CD4-positive, alpha-beta T cell (primary cell): ENCODE results near the gene PMS2. TPM values are rescaled to one million over a fixed set of nuclear protein-coding genes. Genes with fewer than 3 reads are reported as not detected.
A peak's percentile ranks its signal among the peaks of the same experiment; 100 is the strongest.

Experiments
- ATAC-seq: fragments of 200-7000 bp; cut with Tn5 transposase; one replicate; pipeline ENCODE4 v1.10.0; 2022; ENCODE audit warnings: mild to moderate bottlenecking; ENCODE audit not compliant: poor library complexity
- CTCF ChIA-PET: fragments of 350-600 bp; sonication (Branson Sonifier 250); formaldehyde crosslinking; loops from one replicate; lab custom pipeline; 2021; ENCODE audit warnings: antibody characterized with exemption, inconsistent platforms; lab: Charles Lee
- POLR2A ChIA-PET: fragments of 350-600 bp; sonication (Branson Sonifier 250); formaldehyde crosslinking; loops from one replicate; lab custom pipeline; 2021; ENCODE audit warnings: antibody characterized with exemption, inconsistent platforms; lab: Charles Lee
- DNase-seq, 14 experiments: peaks; one replicate each; pipeline ENCODE4 v3.0.0-alpha.2; 2013 to 2020; ENCODE audit warnings: mixed read lengths in 2 of 14
- H3K27ac ChIP-seq, 2 donors: one replicate each; pipeline versions ENCODE4 v1.5.1 to v1.7.0; 2013; ENCODE audit warnings: low read length in 2 of 2, low read depth in 1 of 2, mild to moderate bottlenecking in 1 of 2
- H3K27me3 ChIP-seq, 2 experiments: 1 replicate in 1 of 2; 2 replicates in 1 of 2; pipeline versions ENCODE4 v1.6.1 to v1.7.0; 2013; ENCODE audit warnings: low read length in 2 of 2, control low read depth in 1 of 2, mild to moderate bottlenecking in 1 of 2, moderate library complexity in 1 of 2; ENCODE audit not compliant: insufficient read depth in 2 of 2, control insufficient read depth in 1 of 2
- H3K36me3 ChIP-seq: one replicate; pipeline ENCODE4 v1.6.1; 2013; ENCODE audit warnings: low read length, control low read depth; ENCODE audit not compliant: insufficient read depth
- H3K4me1 ChIP-seq: one replicate; pipeline ENCODE4 v1.6.1; 2013; ENCODE audit warnings: low read length, control low read depth; ENCODE audit not compliant: insufficient read depth
- H3K4me3 ChIP-seq: one replicate; pipeline ENCODE4 v1.5.1; 2013; ENCODE audit warnings: mild to moderate bottlenecking, low read length, moderate library complexity
- H3K9me3 ChIP-seq, 2 experiments: 1 replicate in 1 of 2; 2 replicates in 1 of 2; pipeline versions ENCODE4 v1.6.1 to v1.7.0; 2013; ENCODE audit warnings: low read length in 2 of 2, mild to moderate bottlenecking in 2 of 2, control low read depth in 1 of 2, moderate library complexity in 1 of 2; ENCODE audit not compliant: control insufficient read depth in 1 of 2, insufficient read depth in 1 of 2
- H3K27ac Mint-ChIP-seq: one replicate; pipeline ENCODE4 v1.8.0; 2020; ENCODE audit warnings: mixed read lengths
- H3K27me3 Mint-ChIP-seq: one replicate; pipeline ENCODE4 v1.8.0; 2021; ENCODE audit warnings: mixed read lengths
- H3K36me3 Mint-ChIP-seq: one replicate; pipeline ENCODE4 v1.8.0; 2021; ENCODE audit warnings: low read depth, mixed read lengths
- H3K4me1 Mint-ChIP-seq: one replicate; pipeline ENCODE4 v1.8.0; 2021; ENCODE audit warnings: low read depth, mixed read lengths
- H3K4me3 Mint-ChIP-seq: one replicate; pipeline ENCODE4 v1.8.0; 2020; ENCODE audit warnings: mild to moderate bottlenecking, mixed read lengths
- H3K9me3 Mint-ChIP-seq: one replicate; pipeline ENCODE4 v1.8.0; 2020; ENCODE audit warnings: mixed read lengths
- intact Hi-C, 2 experiments: fragments of 100-400 bp; cut with DNase I in 1 of 2; cut with micrococcal nuclease in 1 of 2; formaldehyde crosslinking; loops; one replicate each; pipeline versions ENCODE4 v1.15.1 to v1.9.0; 2023 to 2025; cut with DNase I, micrococcal nuclease
- polyA plus RNA-seq, 2 donors: library from polyadenylated mRNA; unstranded; fragments of 120-200 nt; gene quantifications; one replicate each; pipeline ENCODE4 v1.2.1, GENCODE V29; 2013
- total RNA-seq, 174 experiments: library from RNA in 2 of 174; stranded (reverse) in 2 of 174; gene quantifications; one replicate each; pipeline ENCODE4 v1.2.3 and lab custom pipeline; 2021 to 2026
- TF ChIP-seq, protein P1 (sequence below): fragments of 200-600 bp; IDR thresholded peaks from one replicate; pipeline ENCODE4 v1.8.0; 2022; ENCODE audit warnings: antibody characterized with exemption, mild to moderate bottlenecking

Gene PMS2, protein sequence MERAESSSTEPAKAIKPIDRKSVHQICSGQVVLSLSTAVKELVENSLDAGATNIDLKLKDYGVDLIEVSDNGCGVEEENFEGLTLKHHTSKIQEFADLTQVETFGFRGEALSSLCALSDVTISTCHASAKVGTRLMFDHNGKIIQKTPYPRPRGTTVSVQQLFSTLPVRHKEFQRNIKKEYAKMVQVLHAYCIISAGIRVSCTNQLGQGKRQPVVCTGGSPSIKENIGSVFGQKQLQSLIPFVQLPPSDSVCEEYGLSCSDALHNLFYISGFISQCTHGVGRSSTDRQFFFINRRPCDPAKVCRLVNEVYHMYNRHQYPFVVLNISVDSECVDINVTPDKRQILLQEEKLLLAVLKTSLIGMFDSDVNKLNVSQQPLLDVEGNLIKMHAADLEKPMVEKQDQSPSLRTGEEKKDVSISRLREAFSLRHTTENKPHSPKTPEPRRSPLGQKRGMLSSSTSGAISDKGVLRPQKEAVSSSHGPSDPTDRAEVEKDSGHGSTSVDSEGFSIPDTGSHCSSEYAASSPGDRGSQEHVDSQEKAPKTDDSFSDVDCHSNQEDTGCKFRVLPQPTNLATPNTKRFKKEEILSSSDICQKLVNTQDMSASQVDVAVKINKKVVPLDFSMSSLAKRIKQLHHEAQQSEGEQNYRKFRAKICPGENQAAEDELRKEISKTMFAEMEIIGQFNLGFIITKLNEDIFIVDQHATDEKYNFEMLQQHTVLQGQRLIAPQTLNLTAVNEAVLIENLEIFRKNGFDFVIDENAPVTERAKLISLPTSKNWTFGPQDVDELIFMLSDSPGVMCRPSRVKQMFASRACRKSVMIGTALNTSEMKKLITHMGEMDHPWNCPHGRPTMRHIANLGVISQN
- total RNA-seq (10 to 100 TPM; 10.8 to 15.0 TPM), total RNA-seq (lab: John Stamatoyannopoulos, UW) (15.0 to 49.9 (median 34.5) reads per million in 172 experiments)
- polyA plus RNA-seq (2013, experiment 1 of 2) = 9.8 TPM
- 12.5 TPM for polyA plus RNA-seq (2013, experiment 2 of 2)

- Mint-ChIP-seq H3K27me3 (no peaks in the 10 kb centered on the region), H3K36me3 (peaks cover 28% of the 10 kb centered on the region), H3K27ac (peak within 1 kb of the TSS; percentile 97), H3K4me3 (peak within 1 kb of the TSS; percentile 99), H3K4me1 (peaks cover 39% of the 10 kb centered on the region), H3K9me3 (no peaks in the 10 kb centered on the region)
- TF ChIP-seq, protein P1, sequence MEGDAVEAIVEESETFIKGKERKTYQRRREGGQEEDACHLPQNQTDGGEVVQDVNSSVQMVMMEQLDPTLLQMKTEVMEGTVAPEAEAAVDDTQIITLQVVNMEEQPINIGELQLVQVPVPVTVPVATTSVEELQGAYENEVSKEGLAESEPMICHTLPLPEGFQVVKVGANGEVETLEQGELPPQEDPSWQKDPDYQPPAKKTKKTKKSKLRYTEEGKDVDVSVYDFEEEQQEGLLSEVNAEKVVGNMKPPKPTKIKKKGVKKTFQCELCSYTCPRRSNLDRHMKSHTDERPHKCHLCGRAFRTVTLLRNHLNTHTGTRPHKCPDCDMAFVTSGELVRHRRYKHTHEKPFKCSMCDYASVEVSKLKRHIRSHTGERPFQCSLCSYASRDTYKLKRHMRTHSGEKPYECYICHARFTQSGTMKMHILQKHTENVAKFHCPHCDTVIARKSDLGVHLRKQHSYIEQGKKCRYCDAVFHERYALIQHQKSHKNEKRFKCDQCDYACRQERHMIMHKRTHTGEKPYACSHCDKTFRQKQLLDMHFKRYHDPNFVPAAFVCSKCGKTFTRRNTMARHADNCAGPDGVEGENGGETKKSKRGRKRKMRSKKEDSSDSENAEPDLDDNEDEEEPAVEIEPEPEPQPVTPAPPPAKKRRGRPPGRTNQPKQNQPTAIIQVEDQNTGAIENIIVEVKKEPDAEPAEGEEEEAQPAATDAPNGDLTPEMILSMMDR = peak; percentile 23
- DNase-seq = peak; percentile 87 to 97 (median 93)
- intact Hi-C loops = loop anchor here in 1 of 2 experiments (1.0 kb wide), 1 partner anchor 17 kb away; no protein-coding TSS in a partner anchor
- peak within 1 kb of the TSS; percentile 73 to 85 for H3K27ac ChIP-seq
- CTCF ChIA-PET = interaction anchor here (0.9 to 1.9 kb wide), 5 partner anchors 12 to 316 kb away, joined by 3 to 8 read pairs (median 4); no protein-coding TSS in a partner anchor
- POLR2A ChIA-PET = interaction anchor here (0.8 to 1.8 kb wide), 9 partner anchors 9 to 186 kb away, joined by 3 to 7 read pairs (median 3); no protein-coding TSS in a partner anchor
- H3K27me3 ChIP-seq = no peaks in the 10 kb centered on the region
- peak; percentile 82 for ATAC-seq
- H3K4me3 ChIP-seq = peak within 1 kb of the TSS; percentile 89
- no peaks in the 10 kb centered on the region for H3K9me3 ChIP-seq
- peaks cover 5% of the 10 kb centered on the region for H3K36me3 ChIP-seq
- peaks cover 23% of the 10 kb centered on the region for H3K4me1 ChIP-seq
Measured at GRCh38 chr7:6008668-6009611, at the start of gene PMS2, which contains the start of gene AIMP2. Gene PMS2 (minus strand): TSS chr7:6009049. CDS start chr7:6009019, 30 bp downstream. Gene AIMP2 (plus strand): TSS chr7:6009272. CDS start chr7:6009364, 92 bp downstream.

DNA sequence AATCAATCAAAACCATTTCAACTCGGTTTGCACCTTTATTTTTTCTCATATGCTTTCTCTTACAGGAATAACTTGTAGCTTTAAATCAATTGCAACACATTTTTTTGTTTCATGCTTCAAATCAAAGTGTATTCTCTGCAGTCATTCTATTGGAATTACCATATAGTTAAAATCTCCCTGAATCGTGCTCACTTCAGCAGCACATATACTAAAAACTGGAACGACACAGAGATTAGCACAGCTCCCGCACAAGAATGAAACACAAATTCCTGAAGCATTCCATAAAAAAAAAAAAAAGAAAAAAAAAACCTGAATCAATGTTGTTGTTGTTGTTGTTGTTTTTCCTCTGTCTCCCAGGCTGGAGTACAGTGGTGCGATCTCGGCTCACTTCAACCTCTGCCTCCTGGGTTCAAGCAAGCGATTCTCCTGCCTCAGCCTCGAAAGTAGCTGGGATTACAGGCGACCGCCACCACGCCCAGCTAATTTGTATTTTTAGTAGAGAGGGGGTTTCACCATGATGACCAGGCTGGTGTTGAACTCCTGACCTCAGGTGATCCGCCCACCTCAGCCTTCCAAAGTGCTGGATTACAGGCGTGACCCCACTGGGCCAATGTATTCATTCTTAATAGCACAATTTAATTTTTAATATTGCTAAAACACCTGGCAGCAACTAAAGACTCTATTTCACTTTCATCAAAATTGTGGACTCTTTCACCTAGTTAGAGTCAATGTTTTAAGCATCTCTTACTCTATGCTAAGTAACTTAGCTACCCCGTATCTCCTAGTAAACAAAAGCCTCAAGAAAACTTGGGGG is 48.7 kb upstream of the PMS2 start:
- TF ChIP-seq, protein P1 = no peak
- peak overlapping the region; percentile 88 for H3K4me3 ChIP-seq

More for the DNA sequence above, 48.7 kb upstream of the PMS2 start:
- Mint-ChIP-seq H3K4me3 (peak overlapping the region; percentile 97), H3K4me1 (peaks cover 27% of the 10 kb centered on the region), H3K27me3 (no peaks in the 10 kb centered on the region), H3K9me3 (no peaks in the 10 kb centered on the region), H3K36me3 (peaks cover 22% of the 10 kb centered on the region), H3K27ac (peak overlapping the region; percentile 87)
- Histone ChIP-seq H3K27ac (peak overlapping the region in 1 of 2 donors; percentile 79), H3K9me3 (no peaks in the 10 kb centered on the region), H3K27me3 (no peaks in the 10 kb centered on the region), H3K36me3 (peaks cover 14% of the 10 kb centered on the region), H3K4me1 (peaks cover 28% of the 10 kb centered on the region)
- DNase-seq = no peak
- ATAC-seq = no peak
- ChIA-PET POLR2A (interaction anchor here (0.7 to 0.9 kb wide), 2 partner anchors 48 to 286 kb away, joined by 3 to 4 read pairs; partner anchors contain the start of genes AIMP2 and PMS2), CTCF (no interaction called here)
- intact Hi-C loops = no loop called here
